ENCODE measurements around the gene DLG5.

DNA sequence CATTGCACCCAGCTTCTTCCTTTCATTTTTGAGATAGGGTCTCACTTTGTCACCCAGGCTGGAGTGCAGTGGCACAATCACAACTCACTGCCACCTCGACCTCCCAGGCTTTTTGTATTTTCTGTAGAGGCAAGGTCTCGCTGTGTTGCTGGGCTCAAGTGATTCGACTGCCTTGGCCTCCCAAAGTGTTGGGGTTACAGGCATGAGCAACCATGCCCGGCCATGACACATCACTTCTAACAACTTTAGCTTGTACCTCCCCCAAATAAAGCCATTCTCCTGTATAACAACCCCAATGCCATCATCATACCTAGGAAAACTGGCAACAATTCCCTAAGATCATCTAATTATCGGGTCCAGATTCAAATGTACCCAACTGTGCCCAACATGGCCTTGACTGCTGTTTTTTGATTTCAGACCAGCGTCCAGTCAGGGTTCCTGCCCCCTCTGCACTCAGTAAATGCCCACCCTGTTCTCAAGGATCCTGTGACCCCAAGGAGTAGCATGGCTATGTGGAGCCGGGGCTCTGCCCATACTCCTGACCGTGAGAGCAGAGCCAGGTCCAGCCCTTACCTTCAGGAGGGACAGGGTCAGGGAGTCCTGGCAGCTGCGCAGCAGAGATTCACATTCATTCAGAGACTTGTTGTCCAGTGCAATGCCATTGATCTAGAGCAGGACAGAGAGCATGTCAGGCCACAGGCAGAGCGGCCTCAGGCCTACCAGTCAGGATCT, 102.6 kb downstream of the DLG5 start:
- no peak for TF ChIP-seq CTCF (IDR thresholded peaks at IDR 0.05)
- TF ChIP-seq POLR2A (IDR thresholded peaks at IDR 0.05), result no peak
